Caco-2 (cell line): ENCODE data around the gene NEURL1B. TPM values are rescaled to one million over a fixed set of nuclear protein-coding genes. Genes with fewer than 3 reads are reported as not detected.

Experiments
- BruUV-seq: library from RNA; stranded (reverse); fragments of 400-500 nt; replicated peaks from 2 replicates; lab custom pipeline; 2021; lab: Mats Ljungman, UMichigan
- CTCF ChIA-PET: fragments of 300-600 bp; sonication (Branson Sonifier 250); formaldehyde crosslinking; loops from one replicate; lab custom pipeline; 2022; ENCODE audit warnings: antibody characterized with exemption; lab: Charles Lee
- POLR2A ChIA-PET: fragments of 300-600 bp; sonication (Branson Sonifier 250); formaldehyde crosslinking; loops from one replicate; lab custom pipeline; 2022; ENCODE audit warnings: antibody characterized with exemption; lab: Charles Lee
- DNase-seq, 2 experiments: peaks; one replicate each; pipeline versions ENCODE4 v3.0.0 to v3.0.0-alpha.2; 2020 to 2022
- H3K27me3 ChIP-seq: replicated peaks from 2 replicates; pipeline ENCODE4 v1.6.0; 2011; ENCODE audit warnings: low read length; ENCODE audit not compliant: control insufficient read depth, insufficient read depth
- H3K36me3 ChIP-seq: 2 replicates; pipeline ENCODE4 v1.5.1; 2011; ENCODE audit warnings: low read length; ENCODE audit not compliant: control insufficient read depth, insufficient read depth
- H3K4me1 ChIP-seq: fragments of 250-450 bp; sonication (Bioruptor Pico); 2 replicates; pipeline ENCODE4 v1.5.1; 2020; ENCODE audit warnings: mild to moderate bottlenecking
- H3K4me3 ChIP-seq: 2 replicates; pipeline ENCODE4 v1.5.1; 2011; ENCODE audit warnings: low read depth, mild to moderate bottlenecking, control low read depth, low read length
- H3K9me3 ChIP-seq: fragments of 250-450 bp; sonication (Bioruptor Pico); 2 replicates; pipeline ENCODE4 v1.5.1; 2020; ENCODE audit warnings: mild to moderate bottlenecking, moderate library complexity
- H3K27ac Mint-ChIP-seq: one replicate; pipeline ENCODE4 v1.8.0; 2022; ENCODE audit warnings: mixed read lengths; ENCODE audit not compliant: unreplicated experiment
- H3K27me3 Mint-ChIP-seq: one replicate; pipeline ENCODE4 v1.8.0; 2022; ENCODE audit warnings: mixed read lengths; ENCODE audit not compliant: insufficient read depth, unreplicated experiment
- H3K36me3 Mint-ChIP-seq: one replicate; pipeline ENCODE4 v1.8.0; 2022; ENCODE audit warnings: mild to moderate bottlenecking, mixed read lengths; ENCODE audit not compliant: insufficient read depth, unreplicated experiment
- H3K4me1 Mint-ChIP-seq: one replicate; pipeline ENCODE4 v1.8.0; 2022; ENCODE audit warnings: low read depth, mixed read lengths; ENCODE audit not compliant: unreplicated experiment
- H3K4me3 Mint-ChIP-seq: one replicate; pipeline ENCODE4 v1.8.0; 2022; ENCODE audit warnings: mild to moderate bottlenecking, moderate library complexity, mixed read lengths; ENCODE audit not compliant: unreplicated experiment
- H3K9me3 Mint-ChIP-seq: one replicate; pipeline ENCODE4 v1.8.0; 2022; ENCODE audit warnings: mixed read lengths; ENCODE audit not compliant: unreplicated experiment
- CTCF ChIP-seq, 2 experiments: fragments of 200-600 bp in 1 of 2; IDR thresholded peaks; 1 replicate in 1 of 2; 2 replicates in 1 of 2; pipeline versions ENCODE4 v1.5.1 to v1.8.0; 2011 to 2022; ENCODE audit warnings: antibody characterized with exemption in 1 of 2, control low read depth in 1 of 2, inconsistent platforms in 1 of 2, low read depth in 1 of 2, low read length in 1 of 2, mild to moderate bottlenecking in 1 of 2, moderate library complexity in 1 of 2; ENCODE audit not compliant: insufficient read depth in 1 of 2, severe bottlenecking in 1 of 2, unreplicated experiment in 1 of 2
- intact Hi-C: fragments of 100-400 bp; cut with micrococcal nuclease; formaldehyde crosslinking; loops from one replicate; pipeline ENCODE4 v1.10.0; 2022; ENCODE audit not compliant: unreplicated experiment
- total RNA-seq: library from RNA; stranded (reverse); gene quantifications from 2 replicates; pipeline ENCODE4 v1.2.3, GENCODE V29; 2022

Gene NEURL1B
- total RNA-seq, 1 experiment from 2014 or later: 7.6 TPM

- ChIA-PET CTCF (no interaction called here), POLR2A (no interaction called here)
- H3K4me3 Mint-ChIP-seq: no peak overlapping the region
- BruUV-seq: no TSS peak
- no peaks in the 10 kb centered on the region for H3K27me3 Mint-ChIP-seq
- H3K9me3 ChIP-seq: no peaks in the 10 kb centered on the region
- H3K9me3 Mint-ChIP-seq: no peaks in the 10 kb centered on the region
- H3K36me3 ChIP-seq: no peaks in the 10 kb centered on the region
- H3K4me1 ChIP-seq: peaks cover 16% of the 10 kb centered on the region
- TF ChIP-seq CTCF (IDR thresholded peaks at IDR 0.05; ENCODE audit: insufficient read depth in 1 of 2, low read depth in 1 of 2, low read length in 1 of 2, severe bottlenecking in 1 of 2, unreplicated experiment in 1 of 2): no peak
- H3K36me3 Mint-ChIP-seq: peaks cover 5% of the 10 kb centered on the region
- intact Hi-C loops: no loop called here
- DNase-seq: no peak
- H3K27ac Mint-ChIP-seq: no peak overlapping the region
- no peak overlapping the region for H3K4me3 ChIP-seq
- H3K4me1 Mint-ChIP-seq: peaks cover 9% of the 10 kb centered on the region
- no peaks in the 10 kb centered on the region for H3K27me3 ChIP-seq
Measured at GRCh38 chr5:172731680-172732074, 90.6 kb downstream of the NEURL1B start.

GRCh38 chr5:172732201-172732865, 91.3 kb downstream of the NEURL1B start:
- no peak overlapping the region for H3K27ac Mint-ChIP-seq
- intact Hi-C loops: no loop called here

More at GRCh38 chr5:172732201-172732865, 91.3 kb downstream of the NEURL1B start:
- no peaks in the 10 kb centered on the region for H3K27me3 Mint-ChIP-seq
- peaks cover 16% of the 10 kb centered on the region for H3K4me1 ChIP-seq
- ChIA-PET POLR2A (no interaction called here), CTCF (no interaction called here)
- no peak for TF ChIP-seq CTCF (IDR thresholded peaks at IDR 0.05; ENCODE audit: insufficient read depth in 1 of 2, low read depth in 1 of 2, low read length in 1 of 2, severe bottlenecking in 1 of 2, unreplicated experiment in 1 of 2)
- BruUV-seq: no TSS peak
- no peaks in the 10 kb centered on the region for H3K27me3 ChIP-seq
- peaks cover 5% of the 10 kb centered on the region for H3K36me3 Mint-ChIP-seq
- no peak overlapping the region for H3K4me3 Mint-ChIP-seq
- no peaks in the 10 kb centered on the region for H3K9me3 Mint-ChIP-seq
- DNase-seq: no peak
- H3K9me3 ChIP-seq: no peaks in the 10 kb centered on the region
- H3K4me3 ChIP-seq: no peak overlapping the region
- peaks cover 6% of the 10 kb centered on the region for H3K4me1 Mint-ChIP-seq
- no peaks in the 10 kb centered on the region for H3K36me3 ChIP-seq
